H9 (cell line): ENCODE measurements around the gene KAZN. TPM values are rescaled to one million over a fixed set of nuclear protein-coding genes. Genes with fewer than 3 reads are reported as not detected.

Source experiments
- DNase-seq: peaks from one replicate; pipeline ENCODE4 v3.0.0-alpha.2; 2017
- H2AFZ ChIP-seq: one replicate; pipeline ENCODE4 v1.6.1; 2013; ENCODE audit warnings: mild to moderate bottlenecking, low read length, control low read depth, moderate library complexity
- H2AK5ac ChIP-seq: 2 replicates; pipeline ENCODE4 v1.6.1; 2013; ENCODE audit warnings: low read length, control low read depth, mixed read lengths; ENCODE audit not compliant: insufficient read length
- H2BK120ac ChIP-seq: one replicate; pipeline ENCODE4 v1.6.1; 2013; ENCODE audit warnings: low read depth, mild to moderate bottlenecking, low read length, control low read depth, inconsistent platforms; ENCODE audit not compliant: poor library complexity, severe bottlenecking
- H2BK12ac ChIP-seq: 2 replicates; pipeline ENCODE4 v1.6.1; 2013; ENCODE audit warnings: low read length, control low read depth, mixed read lengths, low read depth; ENCODE audit not compliant: insufficient read length
- H2BK15ac ChIP-seq: 2 replicates; pipeline ENCODE4 v1.6.1; 2013; ENCODE audit warnings: low read depth, low read length, control low read depth
- H2BK20ac ChIP-seq: one replicate; pipeline ENCODE4 v1.6.1; 2013; ENCODE audit warnings: low read depth, mild to moderate bottlenecking, low read length, control low read depth, inconsistent platforms; ENCODE audit not compliant: poor library complexity, severe bottlenecking
- H2BK5ac ChIP-seq: 2 replicates; pipeline ENCODE4 v1.6.1; 2013; ENCODE audit warnings: low read length, control low read depth, mixed read lengths; ENCODE audit not compliant: insufficient read length
- H3K14ac ChIP-seq: 2 replicates; pipeline ENCODE4 v1.6.1; 2013; ENCODE audit warnings: low read length, control low read depth; ENCODE audit not compliant: insufficient read depth
- H3K18ac ChIP-seq: 2 replicates; pipeline ENCODE4 v1.6.1; 2013; ENCODE audit warnings: low read depth, mild to moderate bottlenecking, mixed read lengths, low read length, control low read depth; ENCODE audit not compliant: insufficient read length
- H3K23ac ChIP-seq: 2 replicates; pipeline ENCODE4 v1.6.1; 2013; ENCODE audit warnings: low read length, control low read depth, mixed read lengths, low read depth; ENCODE audit not compliant: insufficient read length
- H3K23me2 ChIP-seq: 2 replicates; pipeline ENCODE4 v1.6.1; 2013; ENCODE audit warnings: low read depth, mild to moderate bottlenecking, mixed read lengths, low read length, control low read depth; ENCODE audit not compliant: insufficient read length, poor library complexity, severe bottlenecking
- H3K27ac ChIP-seq: 2 replicates; pipeline ENCODE4 v1.5.1; 2013; ENCODE audit warnings: low read length, control low read depth, mixed read lengths, low read depth; ENCODE audit not compliant: insufficient read length
- H3K27me3 ChIP-seq: 2 replicates; pipeline ENCODE4 v1.6.1; 2013; ENCODE audit warnings: low read length, control low read depth, inconsistent platforms; ENCODE audit not compliant: insufficient read depth
- H3K4ac ChIP-seq: 2 replicates; pipeline ENCODE4 v1.6.1; 2013; ENCODE audit warnings: low read depth, mild to moderate bottlenecking, control low read depth, inconsistent platforms, low read length, moderate library complexity
- H3K4me1 ChIP-seq: 2 replicates; pipeline ENCODE4 v1.6.1; 2013; ENCODE audit warnings: low read length, control low read depth, inconsistent platforms; ENCODE audit not compliant: insufficient read depth
- H3K4me2 ChIP-seq: 2 replicates; pipeline ENCODE4 v1.6.1; 2013; ENCODE audit warnings: low read length, control low read depth, mixed read lengths; ENCODE audit not compliant: insufficient read length, insufficient read depth
- H3K56ac ChIP-seq: 2 replicates; pipeline ENCODE4 v1.6.1; 2013; ENCODE audit warnings: low read depth, mild to moderate bottlenecking, mixed read lengths, low read length, control low read depth; ENCODE audit not compliant: insufficient read length
- H3K79me1 ChIP-seq: 2 replicates; pipeline ENCODE4 v1.6.1; 2013; ENCODE audit warnings: low read depth, mild to moderate bottlenecking, moderate library complexity, low read length, control low read depth, inconsistent platforms; ENCODE audit not compliant: insufficient read depth, poor library complexity, severe bottlenecking
- H3K79me2 ChIP-seq: 2 replicates; pipeline ENCODE4 v1.6.1; 2013; ENCODE audit warnings: low read length, control low read depth, inconsistent platforms; ENCODE audit not compliant: insufficient read depth
- H3K9ac ChIP-seq: 2 replicates; pipeline ENCODE4 v1.6.1; 2013; ENCODE audit warnings: low read length, control low read depth, mixed read lengths; ENCODE audit not compliant: insufficient read length; ENCODE audit errors: extremely low read depth
- H3K9me3 ChIP-seq: one replicate; pipeline ENCODE4 v1.6.1; 2013; ENCODE audit warnings: low read depth, low read length, inconsistent platforms; ENCODE audit not compliant: control insufficient read depth
- H3T11ph ChIP-seq: one replicate; pipeline ENCODE4 v1.6.1; 2013; ENCODE audit warnings: mild to moderate bottlenecking, low read length, control low read depth, inconsistent platforms
- H4K20me1 ChIP-seq: one replicate; pipeline ENCODE4 v1.6.1; 2013; ENCODE audit not compliant: control insufficient read depth, insufficient read length, insufficient read depth
- H4K5ac ChIP-seq: 2 replicates; pipeline ENCODE4 v1.6.1; 2013; ENCODE audit warnings: low read depth, mild to moderate bottlenecking, mixed read lengths, low read length, control low read depth; ENCODE audit not compliant: insufficient read length
- H4K8ac ChIP-seq: replicated peaks from 2 replicates; pipeline ENCODE4 v1.6.1; 2013; ENCODE audit warnings: low read length, control low read depth, mixed read lengths, low read depth; ENCODE audit not compliant: insufficient read length
- H4K91ac ChIP-seq: 2 replicates; pipeline ENCODE4 v1.6.1; 2013; ENCODE audit warnings: low read depth, mild to moderate bottlenecking, moderate library complexity, mixed read lengths, low read length, control low read depth; ENCODE audit not compliant: insufficient read length
- H3K27ac Mint-ChIP-seq, 3 experiments: 2 replicates in 2 of 3; 3 replicates in 1 of 3; pipeline ENCODE4 v1.8.0; 2020 to 2021; ENCODE audit warnings: mixed read lengths in 3 of 3, mild to moderate bottlenecking in 1 of 3, moderate library complexity in 1 of 3
- H3K27me3 Mint-ChIP-seq: 2 replicates; pipeline ENCODE4 v1.8.0; 2021; ENCODE audit warnings: low read depth, mild to moderate bottlenecking, moderate library complexity, mixed read lengths
- H3K36me3 Mint-ChIP-seq, 3 experiments: 2 replicates in 2 of 3; 3 replicates in 1 of 3; pipeline ENCODE4 v1.8.0; 2020 to 2021; ENCODE audit warnings: low read depth in 3 of 3, mixed read lengths in 3 of 3; ENCODE audit not compliant: insufficient read depth in 1 of 3
- H3K4me1 Mint-ChIP-seq, 2 experiments: 2 replicates each; pipeline ENCODE4 v1.8.0; 2020; ENCODE audit warnings: mixed read lengths in 2 of 2
- H3K4me3 Mint-ChIP-seq, 2 experiments: 2 replicates in 1 of 2; 3 replicates in 1 of 2; pipeline ENCODE4 v1.8.0; 2020 to 2021; ENCODE audit warnings: mild to moderate bottlenecking in 2 of 2, mixed read lengths in 2 of 2, moderate library complexity in 1 of 2
- H3K9me3 Mint-ChIP-seq, 2 experiments: 2 replicates in 1 of 2; 3 replicates in 1 of 2; pipeline ENCODE4 v1.8.0; 2020; ENCODE audit warnings: mild to moderate bottlenecking in 2 of 2, mixed read lengths in 2 of 2, moderate library complexity in 1 of 2
- WGBS: extraction: QIAGEN DNeasy Blood & Tissue Kit; methylation state at CpG from one replicate; pipeline ENCODE4 v1.1.7; 2013; ENCODE audit warnings: missing lambda C conversion rate, low lambda C conversion rate, mixed read lengths; ENCODE audit not compliant: insufficient read length; ENCODE audit errors: extremely low coverage; 5-methylcytosine and 5-hydroxymethylcytosine counted together
- total RNA-seq: library from RNA; stranded (reverse); gene quantifications from 2 replicates; pipeline ENCODE4 v1.2.1, GENCODE V29; 2021
- TF ChIP-seq, protein P1 (sequence below): fragments of 200-600 bp; sonication (generic); conservative IDR thresholded peaks from 3 replicates; pipeline ENCODE4 v1.8.0; 2021; ENCODE audit warnings: antibody characterized with exemption, mild to moderate bottlenecking

The KAZN gene
- total RNA-seq, 1 experiment from 2014 or later, result 7.6 TPM

DNA sequence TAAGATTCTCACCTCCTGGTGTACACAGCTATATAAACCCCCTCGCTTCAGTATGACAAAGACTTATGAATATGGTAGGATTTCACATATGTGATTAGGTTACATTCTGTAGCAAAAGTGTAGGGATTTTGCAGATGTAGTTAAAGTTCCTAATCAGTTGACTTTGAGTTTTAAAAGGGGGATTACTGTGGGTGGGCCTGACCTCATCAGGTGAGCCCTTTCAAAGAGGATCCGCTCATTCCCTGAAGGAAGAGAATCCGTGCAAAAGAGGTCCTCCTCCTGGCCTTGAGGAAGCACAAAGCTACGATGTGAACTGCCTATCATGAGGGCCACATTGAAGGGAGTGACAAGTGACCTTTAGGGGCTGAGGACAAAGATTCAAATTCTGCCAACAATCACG lies 30.6 kb upstream of the KAZN start:
- Histone ChIP-seq H2BK120ac (no peak overlapping the region), H3K79me1 (no peaks in the 10 kb centered on the region), H3K27me3 (no peaks in the 10 kb centered on the region), H3K14ac (no peak overlapping the region), H3K23me2 (no peaks in the 10 kb centered on the region), H3K23ac (no peak overlapping the region), H3K27ac (no peak overlapping the region), H3K79me2 (no peaks in the 10 kb centered on the region), H2BK5ac (no peak overlapping the region), H3K9me3 (no peaks in the 10 kb centered on the region), H4K8ac (no peak overlapping the region), H2BK15ac (no peak overlapping the region), H2AK5ac (no peak overlapping the region), H2AFZ (no peak overlapping the region), H3K56ac (no peak overlapping the region), H4K91ac (no peak overlapping the region), H3K4me1 (no peaks in the 10 kb centered on the region), H4K20me1 (no peaks in the 10 kb centered on the region), H2BK12ac (no peak overlapping the region), H3K18ac (no peak overlapping the region), H2BK20ac (no peak overlapping the region), H3K4me2 (no peak overlapping the region), H4K5ac (no peak overlapping the region), H3K4ac (no peak overlapping the region), H3T11ph (no peak overlapping the region), H3K9ac (no peak overlapping the region)
- no peak for DNase-seq
- Mint-ChIP-seq H3K9me3 (peaks cover 13 to 14% of the 10 kb centered on the region in 2 experiments; a peak in 3 of 5 replicates), H3K27ac (no peak overlapping the region), H3K36me3 (peaks cover 0 to 12% (median 0%) of the 10 kb centered on the region in 3 experiments; a peak in 1 of 7 replicates), H3K4me1 (peaks cover 7 to 9% of the 10 kb centered on the region in 2 experiments), H3K4me3 (no peak overlapping the region), H3K27me3 (peaks cover under 1% of the 10 kb centered on the region; the same call in 1 of the 2 replicates)
- TF ChIP-seq, protein P1, sequence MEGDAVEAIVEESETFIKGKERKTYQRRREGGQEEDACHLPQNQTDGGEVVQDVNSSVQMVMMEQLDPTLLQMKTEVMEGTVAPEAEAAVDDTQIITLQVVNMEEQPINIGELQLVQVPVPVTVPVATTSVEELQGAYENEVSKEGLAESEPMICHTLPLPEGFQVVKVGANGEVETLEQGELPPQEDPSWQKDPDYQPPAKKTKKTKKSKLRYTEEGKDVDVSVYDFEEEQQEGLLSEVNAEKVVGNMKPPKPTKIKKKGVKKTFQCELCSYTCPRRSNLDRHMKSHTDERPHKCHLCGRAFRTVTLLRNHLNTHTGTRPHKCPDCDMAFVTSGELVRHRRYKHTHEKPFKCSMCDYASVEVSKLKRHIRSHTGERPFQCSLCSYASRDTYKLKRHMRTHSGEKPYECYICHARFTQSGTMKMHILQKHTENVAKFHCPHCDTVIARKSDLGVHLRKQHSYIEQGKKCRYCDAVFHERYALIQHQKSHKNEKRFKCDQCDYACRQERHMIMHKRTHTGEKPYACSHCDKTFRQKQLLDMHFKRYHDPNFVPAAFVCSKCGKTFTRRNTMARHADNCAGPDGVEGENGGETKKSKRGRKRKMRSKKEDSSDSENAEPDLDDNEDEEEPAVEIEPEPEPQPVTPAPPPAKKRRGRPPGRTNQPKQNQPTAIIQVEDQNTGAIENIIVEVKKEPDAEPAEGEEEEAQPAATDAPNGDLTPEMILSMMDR, result no peak
- WGBS, result no CpG with 5 or more reads among the region's 5 CpGs
